ENCODE measurements around the gene NUP188. TPM values are rescaled to one million over a fixed set of nuclear protein-coding genes. Genes with fewer than 3 reads are reported as not detected.
A peak's percentile ranks its signal among the peaks of the same experiment; 100 is the strongest.

Gene NUP188
- total RNA-seq, 1 experiment from 2014 or later, result 98.9 TPM

GRCh38 chr9:129028192-129028966, 80.9 kb downstream of the NUP188 start, which contains the start of gene SH3GLB2:
Gene SH3GLB2 (minus strand): TSS chr9:129028331. CDS start chr9:129028154, 177 bp downstream.
- POLR2A ChIA-PET, result interaction anchor here (0.6 to 0.7 kb wide), 3 partner anchors 98 to 210 kb away, joined by 3 to 4 read pairs (median 3); partner anchors contain the start of genes ENDOG and SPOUT1
- CTCF ChIA-PET, result interaction anchor here (0.5 to 2.2 kb wide), 64 partner anchors 8 to 859 kb away, joined by 3 to 28 read pairs (median 4); partner anchors contain the start of genes CRAT, DOLPP1, ENDOG and GOLGA2
- ATAC-seq, result peak; percentile 94

GRCh38 chr9:129030191-129030590, 82.7 kb downstream of the NUP188 start:
- ChIA-PET CTCF (interaction anchor here (1.4 kb wide), 1 partner anchor 8 kb away, joined by 4 read pairs; no protein-coding TSS in a partner anchor), POLR2A (no interaction called here)
- DNase-seq (ENCODE audit: low spot score), result no peak
- no peak overlapping the region for H3K4me3 Mint-ChIP-seq
- no peaks in the 10 kb centered on the region for H3K36me3 Mint-ChIP-seq
- no peaks in the 10 kb centered on the region for H3K9me3 Mint-ChIP-seq
- H3K27ac Mint-ChIP-seq, result no peak overlapping the region
- no peaks in the 10 kb centered on the region for H3K27me3 Mint-ChIP-seq (ENCODE audit: low read depth)
- H3K4me1 Mint-ChIP-seq, result peaks cover 19% of the 10 kb centered on the region
- no peak for ATAC-seq
- TF ChIP-seq CREB1 (CRISPR knock-in tag; IDR thresholded peaks at IDR 0.05), result no peak
- TF ChIP-seq IRF2 (CRISPR knock-in tag; IDR thresholded peaks at IDR 0.05; ENCODE audit: borderline replicate concordance, low read depth), result no peak
- TF ChIP-seq ZNF425 (CRISPR knock-in tag; conservative IDR thresholded peaks at IDR 0.05), result no peak
- TF ChIP-seq ZMAT4 (CRISPR knock-in tag; IDR thresholded peaks at IDR 0.05), result no peak
- no peak for TF ChIP-seq ZNF532 (CRISPR knock-in tag; IDR thresholded peaks at IDR 0.05; ENCODE audit: borderline replicate concordance)
- TF ChIP-seq ZNF232 (CRISPR knock-in tag; IDR thresholded peaks at IDR 0.05), result no peak
- TF ChIP-seq KAT7 (CRISPR knock-in tag; IDR thresholded peaks at IDR 0.05; ENCODE audit: borderline replicate concordance), result no peak
- TF ChIP-seq SP1 (CRISPR knock-in tag; conservative IDR thresholded peaks at IDR 0.05), result no peak
- TF ChIP-seq ATF3 (CRISPR knock-in tag; conservative IDR thresholded peaks at IDR 0.05), result no peak
- TF ChIP-seq ATF2 (CRISPR knock-in tag; IDR thresholded peaks at IDR 0.05; ENCODE audit: borderline replicate concordance, low read depth), result no peak
- TF ChIP-seq NFE2L1 (CRISPR knock-in tag; IDR thresholded peaks at IDR 0.05), result no peak
- TF ChIP-seq AFF4 (CRISPR knock-in tag; IDR thresholded peaks at IDR 0.05; ENCODE audit: borderline replicate concordance), result no peak
- TF ChIP-seq SMAD4 (CRISPR knock-in tag; IDR thresholded peaks at IDR 0.05), result no peak

More at GRCh38 chr9:129028192-129028966, 80.9 kb downstream of the NUP188 start, which contains the start of gene SH3GLB2:
- H3K27me3 Mint-ChIP-seq (ENCODE audit: low read depth), result no peaks in the 10 kb centered on the region
- H3K9me3 Mint-ChIP-seq, result no peaks in the 10 kb centered on the region
- no peak for TF ChIP-seq NR2C2 (CRISPR knock-in tag; IDR thresholded peaks at IDR 0.05)
- TF ChIP-seq CTCF (IDR thresholded peaks at IDR 0.05), result peak; percentile 52
- peak; percentile 77; the same call in 1 of the 2 replicates for TF ChIP-seq SP1 (CRISPR knock-in tag; conservative IDR thresholded peaks at IDR 0.05)
- H3K36me3 Mint-ChIP-seq, result no peaks in the 10 kb centered on the region
- DNase-seq (ENCODE audit: low spot score), result peak; percentile 96
- H3K4me3 Mint-ChIP-seq, result peak within 1 kb of the TSS; percentile 83
- peaks cover 23% of the 10 kb centered on the region for H3K4me1 Mint-ChIP-seq
- H3K27ac Mint-ChIP-seq, result peak within 1 kb of the TSS; percentile 84

Measured in WTC11 (cell line).